DMS79 (cell line): ENCODE results near the gene HIF1A.
"Not testable (repeated sequence)": the region's sequence is repeated elsewhere in the genome, so short reads cannot be mapped to it uniquely, and the experiment has no call there.

Experiments
- DNase-seq: peaks from one replicate; lab custom pipeline; 2025; lab: John Stamatoyannopoulos, UW

Gene HIF1A

GRCh38 chr14:61708693-61709092 is 13.4 kb downstream of the HIF1A start:
- DNase-seq: not testable (repeated sequence)

DNA sequence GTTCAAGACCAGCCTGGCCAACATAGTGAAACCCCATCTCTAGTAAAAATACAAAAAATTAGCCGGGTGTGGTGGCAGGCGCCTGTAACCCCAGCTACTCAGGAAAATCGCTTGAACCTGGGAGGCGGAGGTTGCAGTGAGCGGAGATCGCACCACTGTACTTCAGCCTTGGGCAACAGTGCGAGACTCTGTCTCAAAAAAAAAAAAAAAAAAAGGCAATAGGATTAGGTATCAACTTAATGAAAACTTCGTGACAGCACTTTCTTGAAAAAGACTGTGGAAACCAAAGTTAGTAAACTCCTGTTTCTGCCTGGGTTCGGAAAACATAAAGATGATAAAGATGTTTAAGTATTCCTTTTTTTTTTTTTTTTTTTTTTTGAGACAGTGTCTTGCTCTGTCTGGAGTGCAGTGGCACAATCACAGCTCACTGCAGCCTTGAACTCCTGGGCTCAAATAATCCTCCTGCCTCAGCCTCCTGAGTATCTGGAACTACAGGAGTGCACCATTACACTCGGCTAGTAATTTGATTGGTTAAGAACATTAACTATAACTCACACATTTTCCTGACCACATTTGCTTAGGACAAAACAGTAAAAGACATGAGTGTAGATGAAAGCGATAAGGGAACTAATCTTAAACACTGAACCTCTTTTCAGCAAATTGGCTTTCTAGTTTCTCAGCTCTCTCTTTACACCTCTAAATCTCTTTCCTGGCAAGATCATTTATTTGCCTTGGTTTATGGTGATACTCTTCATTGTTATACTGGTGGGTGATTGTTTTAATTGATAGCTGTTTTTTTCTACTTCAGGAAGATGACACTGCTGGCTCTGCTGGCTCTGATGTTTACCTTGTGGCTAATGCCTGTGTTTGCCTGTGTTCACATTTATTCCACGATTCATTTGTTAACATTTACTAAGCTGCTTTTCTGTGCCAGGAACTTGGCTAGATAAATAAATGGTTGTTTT is 15.8 kb downstream of the HIF1A start:
- no peak for DNase-seq

- DNase-seq: no peak
Observed at GRCh38 chr14:61712137-61712536, 16.8 kb downstream of the HIF1A start.

DNA sequence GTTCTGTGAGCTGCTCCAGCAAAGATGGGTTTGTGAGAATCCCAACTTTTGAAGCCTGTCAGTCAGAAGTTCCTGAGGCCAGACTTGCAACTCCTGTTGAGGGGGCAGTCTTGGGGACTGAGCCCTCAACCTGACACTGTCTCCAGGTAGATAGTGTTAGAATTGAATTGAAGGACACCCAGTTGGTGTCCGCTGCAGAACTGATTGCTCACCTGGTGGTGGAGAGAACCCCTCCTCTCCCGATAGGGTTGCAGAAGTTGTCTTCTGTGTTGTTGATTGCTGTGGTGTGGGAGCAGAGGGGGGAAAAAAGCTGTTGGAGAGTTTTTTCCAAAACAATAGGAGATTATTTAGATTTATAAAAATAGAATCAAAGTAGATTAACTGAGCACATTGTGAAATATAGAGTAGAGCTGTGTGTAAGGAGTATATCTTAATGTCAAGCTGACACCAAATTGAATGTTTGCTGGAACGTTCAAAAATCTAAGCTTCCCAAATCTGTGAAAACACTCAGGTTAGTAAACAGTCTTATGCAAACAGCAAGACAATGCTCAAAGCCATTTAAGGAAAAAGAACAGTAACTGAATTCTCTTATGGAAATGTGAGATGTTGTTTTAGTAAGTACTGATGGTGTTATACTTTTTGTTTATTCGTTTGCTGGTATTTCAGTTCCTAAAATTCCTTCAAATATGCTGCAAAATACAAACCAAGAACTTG is 18.6 kb downstream of the HIF1A start:
- no peak for DNase-seq

DNA sequence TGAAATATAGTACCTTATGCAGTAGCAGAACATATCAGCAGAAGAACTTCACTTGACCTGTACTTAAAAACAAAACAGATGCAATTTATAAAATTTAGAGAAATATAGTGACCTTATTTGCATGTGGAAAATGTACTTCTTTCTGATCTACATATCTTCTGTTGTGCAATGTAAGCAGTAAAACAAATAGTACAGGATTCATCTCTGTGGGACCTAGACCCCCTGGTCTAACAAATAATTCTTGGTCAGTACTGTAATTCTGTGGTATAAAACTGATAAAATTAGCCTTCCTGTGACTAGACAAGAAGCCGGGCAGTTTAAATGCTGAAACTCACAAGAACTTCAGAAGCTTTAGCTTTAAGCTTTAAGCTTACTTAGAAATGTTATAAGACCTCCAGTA is 21.6 kb downstream of the HIF1A start:
- no peak for DNase-seq

DNA sequence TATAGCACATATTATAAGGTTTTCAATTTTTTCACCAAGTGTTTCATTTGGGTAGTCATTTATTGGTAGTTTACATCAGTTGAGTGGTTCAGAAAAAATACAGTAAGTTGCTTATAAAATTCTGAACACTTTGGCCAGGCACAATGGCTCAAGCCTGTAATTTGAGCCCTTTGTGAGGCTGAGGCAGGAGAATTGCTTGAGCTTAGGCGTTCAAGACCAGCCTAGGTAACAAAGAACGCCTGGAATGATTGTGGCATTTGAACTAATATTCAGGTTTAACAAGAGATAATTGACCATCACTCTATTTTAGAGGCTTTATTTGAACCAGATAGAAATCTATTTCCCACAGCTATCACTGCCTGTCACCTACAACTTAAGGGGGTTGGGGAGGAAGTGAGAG is 22.7 kb downstream of the HIF1A start:
- no peak for DNase-seq

DNA sequence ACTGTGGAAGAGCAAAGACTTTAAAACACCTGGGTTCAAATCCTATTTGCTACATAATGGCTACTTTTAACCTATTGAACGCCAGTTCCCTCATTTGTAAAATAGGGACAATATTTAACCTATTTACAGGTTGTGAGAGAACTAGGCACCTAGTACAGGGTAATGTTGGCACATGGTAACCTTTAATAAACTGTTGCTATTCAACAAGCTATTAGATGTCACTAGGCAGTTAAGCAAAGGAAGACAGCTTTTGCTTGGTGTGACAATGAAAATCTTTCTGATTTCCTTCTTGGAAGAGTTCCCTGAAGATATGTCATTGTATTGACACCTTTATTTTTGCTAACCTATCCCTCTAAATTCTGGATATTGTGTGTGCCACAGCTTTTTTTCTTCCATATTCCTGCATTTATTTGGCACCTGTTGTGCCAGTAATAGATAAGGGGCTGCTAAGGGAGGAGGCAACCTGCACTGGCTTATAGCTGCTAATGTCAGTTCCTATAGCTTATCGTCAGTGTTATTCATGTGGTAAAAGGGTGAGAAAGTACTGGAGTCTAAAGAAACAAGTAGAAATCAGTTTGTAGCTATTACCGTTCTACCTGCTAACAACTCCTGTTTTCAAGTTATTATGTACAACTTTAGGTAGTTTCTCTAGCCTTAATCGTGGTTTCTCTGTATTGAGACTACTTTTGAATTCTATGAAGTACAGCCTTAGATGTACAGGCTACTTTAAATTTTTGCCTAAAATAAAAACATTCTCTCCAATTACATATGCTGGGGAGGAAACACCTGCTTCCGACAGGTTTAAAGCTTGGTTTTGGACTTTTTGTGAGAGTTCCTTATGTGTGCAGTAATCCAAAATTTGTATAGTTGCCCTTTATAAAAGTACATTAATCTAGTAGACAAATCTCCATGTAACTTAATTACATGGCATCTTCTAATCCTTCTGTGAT is 24.3 kb downstream of the HIF1A start:
- no peak for DNase-seq

DNA sequence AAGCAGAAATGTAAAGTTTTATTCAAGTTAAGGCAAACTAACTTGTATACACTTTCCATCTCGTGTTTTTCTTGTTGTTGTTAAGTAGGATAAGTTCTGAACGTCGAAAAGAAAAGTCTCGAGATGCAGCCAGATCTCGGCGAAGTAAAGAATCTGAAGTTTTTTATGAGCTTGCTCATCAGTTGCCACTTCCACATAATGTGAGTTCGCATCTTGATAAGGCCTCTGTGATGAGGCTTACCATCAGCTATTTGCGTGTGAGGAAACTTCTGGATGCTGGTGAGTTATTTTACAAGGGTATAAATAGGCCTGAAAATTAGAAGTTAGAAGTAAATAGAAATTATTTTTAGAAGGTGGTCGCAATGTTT is 25.0 kb downstream of the HIF1A start:
- DNase-seq: no peak

DNA sequence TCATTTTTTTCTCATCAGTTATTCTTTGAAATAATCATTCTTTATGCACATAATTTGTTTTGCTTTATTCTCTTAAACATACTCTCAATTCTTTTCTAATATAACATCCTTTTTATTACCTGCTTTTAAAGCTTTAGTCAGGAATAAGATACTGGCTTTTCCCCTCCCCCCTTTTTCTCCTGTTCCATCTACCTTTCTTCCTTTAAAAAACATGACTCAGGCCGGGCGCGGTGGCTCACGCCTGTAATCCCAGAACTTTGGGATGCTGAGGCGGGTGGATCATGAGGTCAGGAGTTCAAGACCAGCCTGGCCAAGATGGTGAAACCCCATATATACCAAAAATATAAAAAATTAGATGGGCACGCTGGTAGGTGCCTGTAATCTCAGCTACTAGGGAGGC is 25.4 kb downstream of the HIF1A start:
- no peak for DNase-seq

- DNase-seq: no peak
Observed at GRCh38 chr14:61724133-61724532, 28.8 kb downstream of the HIF1A start.

- no peak for DNase-seq
Observed at GRCh38 chr14:61726778-61727658, 31.7 kb downstream of the HIF1A start.

- DNase-seq: no peak
Observed at GRCh38 chr14:61730756-61731373, 35.6 kb downstream of the HIF1A start.

DNA sequence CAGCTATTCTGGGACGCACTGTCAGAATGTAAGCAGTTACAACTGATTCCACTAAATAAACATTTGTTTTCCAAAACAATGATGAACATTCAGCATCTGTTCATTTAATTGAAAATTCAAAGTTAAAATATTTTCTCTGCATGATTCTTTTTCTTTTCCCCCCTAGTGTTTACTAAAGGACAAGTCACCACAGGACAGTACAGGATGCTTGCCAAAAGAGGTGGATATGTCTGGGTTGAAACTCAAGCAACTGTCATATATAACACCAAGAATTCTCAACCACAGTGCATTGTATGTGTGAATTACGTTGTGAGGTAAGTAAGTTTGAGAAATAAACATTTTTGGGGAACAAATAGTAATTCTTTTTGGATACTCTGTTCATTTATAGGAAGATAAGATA is 38.7 kb downstream of the HIF1A start:
- DNase-seq: no peak

DNA sequence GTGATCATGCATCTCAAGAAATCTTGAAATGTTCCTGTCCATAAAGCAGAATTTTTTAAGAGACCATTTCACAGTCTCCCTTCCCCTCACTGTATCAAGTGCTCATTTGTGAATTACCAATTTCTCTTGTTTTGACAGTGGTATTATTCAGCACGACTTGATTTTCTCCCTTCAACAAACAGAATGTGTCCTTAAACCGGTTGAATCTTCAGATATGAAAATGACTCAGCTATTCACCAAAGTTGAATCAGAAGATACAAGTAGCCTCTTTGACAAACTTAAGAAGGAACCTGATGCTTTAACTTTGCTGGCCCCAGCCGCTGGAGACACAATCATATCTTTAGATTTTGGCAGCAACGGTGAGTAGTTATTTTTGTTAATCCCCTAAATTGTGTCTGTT is 41.4 kb downstream of the HIF1A start:
- DNase-seq: no peak

DNA sequence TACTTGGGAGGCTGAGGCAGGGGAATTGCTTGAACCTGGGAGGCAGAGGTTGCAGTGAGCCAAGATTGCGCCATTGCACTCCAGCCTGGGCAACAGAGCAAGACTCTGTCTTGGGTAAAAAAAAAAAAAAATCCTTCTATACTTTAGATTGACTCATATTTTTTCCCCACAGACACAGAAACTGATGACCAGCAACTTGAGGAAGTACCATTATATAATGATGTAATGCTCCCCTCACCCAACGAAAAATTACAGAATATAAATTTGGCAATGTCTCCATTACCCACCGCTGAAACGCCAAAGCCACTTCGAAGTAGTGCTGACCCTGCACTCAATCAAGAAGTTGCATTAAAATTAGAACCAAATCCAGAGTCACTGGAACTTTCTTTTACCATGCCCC is 42.6 kb downstream of the HIF1A start:
- DNase-seq: no peak

- DNase-seq: no peak
Observed at GRCh38 chr14:61739133-61739532, 43.8 kb downstream of the HIF1A start.

DNA sequence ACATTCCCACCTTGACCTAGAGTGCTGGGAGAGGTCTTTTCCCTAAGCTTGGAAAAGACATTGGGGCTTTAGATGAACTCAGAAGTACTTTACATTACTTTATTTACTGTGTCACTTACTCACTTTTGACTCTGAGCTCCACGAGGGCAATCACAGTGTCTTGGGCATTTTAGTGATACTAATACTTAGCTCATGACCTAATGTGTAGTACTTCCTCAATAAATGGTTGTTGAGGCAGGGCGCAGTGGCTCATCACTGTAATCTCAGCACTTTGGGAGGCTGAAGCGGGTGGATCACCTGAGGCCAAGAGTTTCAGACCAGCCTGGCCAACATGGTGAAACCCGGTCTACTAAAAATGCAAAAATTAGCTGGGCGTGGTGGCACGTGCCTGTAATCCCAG is 47.1 kb downstream of the HIF1A start:
- DNase-seq: no peak

DNA sequence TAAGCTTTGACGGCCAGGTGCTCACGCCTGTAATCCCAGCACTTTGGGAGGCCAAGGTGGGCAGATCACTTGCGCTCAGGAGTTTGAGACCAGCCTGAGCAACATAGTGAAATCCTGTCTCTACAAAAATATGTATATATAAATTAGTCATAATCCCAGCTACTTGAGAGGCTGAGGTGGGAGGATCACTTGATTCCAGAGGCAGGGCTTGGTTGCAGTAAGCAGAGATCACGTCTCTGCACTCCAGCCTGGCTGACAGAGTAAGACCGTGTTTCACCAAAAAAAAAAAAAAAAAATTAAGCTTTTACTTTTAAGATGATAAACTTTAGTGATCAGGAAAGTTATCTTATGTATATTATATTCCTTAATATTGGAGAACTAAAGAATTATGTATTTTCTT is 48.9 kb downstream of the HIF1A start:
- no peak for DNase-seq

DNA sequence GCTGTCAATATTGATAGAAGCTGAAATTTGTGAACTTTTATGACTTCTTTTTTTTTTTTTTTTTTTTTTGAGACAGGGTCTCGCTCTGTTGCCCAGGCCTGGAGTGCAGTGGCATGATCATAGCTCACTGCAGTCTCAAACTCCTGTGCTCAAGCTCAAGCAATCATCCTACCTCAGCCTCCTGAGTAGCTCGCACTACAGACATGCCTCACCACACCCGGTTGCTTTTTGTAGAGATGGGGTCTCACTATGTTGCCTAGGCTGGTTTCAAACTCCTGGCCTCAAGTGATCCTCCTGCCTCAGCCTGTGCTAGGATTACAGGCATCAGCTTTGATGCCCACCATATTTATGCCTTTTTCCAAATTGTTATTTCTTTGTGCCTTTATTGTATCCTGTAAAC is 51.0 kb downstream of the HIF1A start:
- DNase-seq: not testable (repeated sequence)

- DNase-seq: no peak
Observed at GRCh38 chr14:61746881-61747280, 51.6 kb downstream of the HIF1A start.

- DNase-seq: no peak
Observed at GRCh38 chr14:61747342-61747741, 52.0 kb downstream of the HIF1A start.
